CD14-positive monocyte (primary cell): ENCODE data around the gene DNTTIP2. TPM values are rescaled to one million over a fixed set of nuclear protein-coding genes. Genes with fewer than 3 reads are reported as not detected.

Source experiments
- DNase-seq, 3 donors: peaks; one replicate each; pipeline ENCODE4 v3.0.0-alpha.2; 2011 to 2022
- H2AFZ ChIP-seq: 2 replicates; pipeline ENCODE4 v1.6.0; 2012; ENCODE audit warnings: mild to moderate bottlenecking, low read depth, low read length, inconsistent platforms; ENCODE audit not compliant: insufficient read depth, poor library complexity, severe bottlenecking
- H3K27ac ChIP-seq, 2 donors: 1 replicate in 1 of 2; 2 replicates in 1 of 2; pipeline ENCODE4 v1.5.1; 2012 to 2013; ENCODE audit warnings: low read length in 2 of 2, control low read depth in 1 of 2, inconsistent platforms in 1 of 2, low read depth in 1 of 2, mild to moderate bottlenecking in 1 of 2
- H3K27me3 ChIP-seq, 2 donors: one replicate each; pipeline versions ENCODE4 v1.6.0 to v1.6.1; 2011 to 2013; ENCODE audit warnings: low read length in 2 of 2; ENCODE audit not compliant: control insufficient read depth in 2 of 2, insufficient read depth in 2 of 2
- H3K36me3 ChIP-seq, 2 donors: replicated peaks in 1 of 2; 1 replicate in 1 of 2; 2 replicates in 1 of 2; pipeline versions ENCODE4 v1.5.1 to v1.6.1; 2012 to 2013; ENCODE audit warnings: low read length in 2 of 2, control low read depth in 1 of 2, inconsistent platforms in 1 of 2, mild to moderate bottlenecking in 1 of 2; ENCODE audit not compliant: insufficient read depth in 2 of 2, control insufficient read depth in 1 of 2
- H3K4me1 ChIP-seq, 2 donors: 1 replicate in 1 of 2; 2 replicates in 1 of 2; pipeline versions ENCODE4 v1.5.1 to v1.6.1; 2012 to 2013; ENCODE audit warnings: low read length in 2 of 2, control low read depth in 1 of 2, inconsistent platforms in 1 of 2, mild to moderate bottlenecking in 1 of 2, moderate library complexity in 1 of 2; ENCODE audit not compliant: insufficient read depth in 2 of 2, control insufficient read depth in 1 of 2
- H3K4me2 ChIP-seq: replicated peaks from 2 replicates; pipeline ENCODE3; 2012; ENCODE audit warnings: low read length, moderate library complexity, mild to moderate bottlenecking; ENCODE audit not compliant: poor library complexity, severe bottlenecking; ENCODE audit errors: extremely low read depth
- H3K4me3 ChIP-seq, 3 experiments: fragments of 200-600 bp in 1 of 3; sonication (generic) in 1 of 3; replicated peaks in 1 of 3; 1 replicate in 2 of 3; 2 replicates in 1 of 3; pipeline ENCODE4 v1.5.1; 2011 to 2013; ENCODE audit warnings: low read length in 3 of 3, mild to moderate bottlenecking in 3 of 3, control low read depth in 2 of 3, low read depth in 2 of 3, inconsistent platforms in 1 of 3, moderate library complexity in 1 of 3
- H3K79me2 ChIP-seq: 2 replicates; pipeline ENCODE4 v1.6.0; 2012; ENCODE audit warnings: mild to moderate bottlenecking, control low read depth, inconsistent platforms, low read length, moderate library complexity; ENCODE audit not compliant: insufficient read depth
- H3K9ac ChIP-seq: 2 replicates; pipeline ENCODE4 v1.6.0; 2017; ENCODE audit warnings: low read length, mild to moderate bottlenecking; ENCODE audit not compliant: insufficient read depth, poor library complexity, severe bottlenecking
- H3K9me3 ChIP-seq, 2 donors: replicated peaks in 1 of 2; 1 replicate in 1 of 2; 2 replicates in 1 of 2; pipeline versions ENCODE4 v1.5.1 to v1.6.1; 2012 to 2013; ENCODE audit warnings: low read length in 2 of 2, control low read depth in 1 of 2; ENCODE audit not compliant: control insufficient read depth in 1 of 2, insufficient read depth in 1 of 2
- H4K20me1 ChIP-seq: 2 replicates; pipeline ENCODE4 v1.6.0; 2012; ENCODE audit warnings: mild to moderate bottlenecking, low read length, control low read depth, moderate library complexity; ENCODE audit not compliant: insufficient read depth
- H3K27ac Mint-ChIP-seq, 7 donors: one replicate each; pipeline ENCODE4 v1.8.0; 2020; ENCODE audit warnings: mild to moderate bottlenecking in 7 of 7, mixed read lengths in 7 of 7, moderate library complexity in 6 of 7, inconsistent platforms in 2 of 7
- H3K27me3 Mint-ChIP-seq, 3 donors: one replicate each; pipeline ENCODE4 v1.8.0; 2021 to 2022; ENCODE audit warnings: low read depth in 3 of 3, mild to moderate bottlenecking in 3 of 3, mixed read lengths in 3 of 3, moderate library complexity in 3 of 3, inconsistent platforms in 1 of 3
- H3K36me3 Mint-ChIP-seq, 2 donors: one replicate each; pipeline ENCODE4 v1.8.0; 2020; ENCODE audit warnings: mixed read lengths in 2 of 2, inconsistent platforms in 1 of 2, mild to moderate bottlenecking in 1 of 2
- H3K4me1 Mint-ChIP-seq: one replicate; pipeline ENCODE4 v1.8.0; 2020; ENCODE audit warnings: mild to moderate bottlenecking, mixed read lengths
- H3K4me3 Mint-ChIP-seq, 2 donors: one replicate each; pipeline ENCODE4 v1.8.0; 2020; ENCODE audit warnings: mild to moderate bottlenecking in 2 of 2, mixed read lengths in 2 of 2, moderate library complexity in 1 of 2
- H3K9me3 Mint-ChIP-seq, 7 donors: one replicate each; pipeline ENCODE4 v1.8.0; 2020 to 2022; ENCODE audit warnings: mixed read lengths in 7 of 7, mild to moderate bottlenecking in 6 of 7, moderate library complexity in 6 of 7, inconsistent platforms in 2 of 7
- CTCF ChIP-seq: fragments of 200-600 bp; IDR thresholded peaks from one replicate; pipeline ENCODE4 v1.8.0; 2022; ENCODE audit warnings: antibody characterized with exemption, mild to moderate bottlenecking
- WGBS: methylation state at CpG from one replicate; pipeline ENCODE4 v1.1.5; 2013; ENCODE audit warnings: missing lambda C conversion rate; ENCODE audit not compliant: insufficient coverage; 5-methylcytosine and 5-hydroxymethylcytosine counted together
- intact Hi-C, 2 donors: fragments of 100-400 bp; cut with micrococcal nuclease; formaldehyde crosslinking; loops; one replicate each; pipeline versions ENCODE4 v1.15.0 to v1.15.1; 2023
- polyA plus RNA-seq, 3 donors: library from polyadenylated mRNA; depleted of rRNA in 1 of 3; unstranded in 2 of 3; stranded (reverse) in 1 of 3; fragments of 300-500 nt in 2 of 3; fragments of >200 nt in 1 of 3; fragmentation: Illumina TruSeq in 2 of 3; gene quantifications; 1 replicate in 2 of 3; 2 replicates in 1 of 3; pipeline ENCODE4 v1.2.3, GENCODE V29; 2012 to 2021

The DNTTIP2 gene
- polyA plus RNA-seq, 3 donors = 21.1 to 68.8 (median 42.1) TPM

GRCh38 chr1:93888900-93889299 lies 9.9 kb upstream of the DNTTIP2 start:
- H3K4me3 ChIP-seq = no peak overlapping the region
- no peaks in the 10 kb centered on the region for H3K27me3 ChIP-seq
- peaks cover 19 to 31% of the 10 kb centered on the region in 2 donors for H3K36me3 Mint-ChIP-seq
- TF ChIP-seq CTCF = no peak
- H3K27ac ChIP-seq = no peak overlapping the region
- H3K4me2 ChIP-seq = no peak overlapping the region
- H3K4me1 Mint-ChIP-seq = no peaks in the 10 kb centered on the region
- H3K36me3 ChIP-seq = peaks cover 4 to 39% of the 10 kb centered on the region in 2 donors
- H3K79me2 ChIP-seq = no peaks in the 10 kb centered on the region
- H2AFZ ChIP-seq = no peak overlapping the region
- peaks cover 0 to 1% (median 0%) of the 10 kb centered on the region in 3 donors for H3K27me3 Mint-ChIP-seq
- WGBS = no CpG with 5 or more reads among the region's 6 CpGs
- no peaks in the 10 kb centered on the region for H3K9me3 Mint-ChIP-seq
- no peak overlapping the region for H3K9ac ChIP-seq
- no peaks in the 10 kb centered on the region for H3K9me3 ChIP-seq
- DNase-seq = no peak
- intact Hi-C loops = no loop called here
- H3K27ac Mint-ChIP-seq = no peak overlapping the region
- H4K20me1 ChIP-seq = no peaks in the 10 kb centered on the region
- H3K4me3 Mint-ChIP-seq = no peak overlapping the region
- H3K4me1 ChIP-seq = no peaks in the 10 kb centered on the region

DNA sequence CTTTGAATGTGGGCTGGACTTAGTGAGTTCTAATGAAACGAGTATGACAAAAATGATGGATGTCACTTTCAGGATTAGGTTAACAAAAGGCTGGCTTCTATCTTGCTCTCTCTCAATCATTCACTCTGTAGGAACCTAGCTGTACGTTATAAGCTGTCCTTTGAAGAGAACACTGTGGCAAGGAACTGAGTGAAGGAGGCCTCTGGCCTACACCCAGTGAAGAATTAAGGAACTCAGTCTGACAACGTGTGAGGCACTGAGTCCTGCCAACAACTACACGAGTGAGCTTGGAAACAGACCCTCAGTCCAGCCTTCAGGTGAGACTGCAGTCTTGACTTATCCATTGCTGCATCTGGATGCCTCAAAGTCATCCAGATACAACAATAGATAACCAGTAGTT lies 3.3 kb upstream of the DNTTIP2 start:
- Histone ChIP-seq H3K4me1 (peaks cover 16 to 20% of the 10 kb centered on the region in 2 donors), H3K36me3 (peaks cover under 1 to 5% of the 10 kb centered on the region in 2 donors), H3K4me2 (no peak overlapping the region), H3K9me3 (no peaks in the 10 kb centered on the region), H2AFZ (no peak overlapping the region), H4K20me1 (peaks cover 9% of the 10 kb centered on the region), H3K27ac (no peak overlapping the region), H3K4me3 (no peak overlapping the region), H3K9ac (no peak overlapping the region), H3K79me2 (peaks cover 16% of the 10 kb centered on the region), H3K27me3 (no peaks in the 10 kb centered on the region)
- WGBS = 100% methylated on average over 2 of the region's 4 CpGs
- H3K4me1 Mint-ChIP-seq = peaks cover 18% of the 10 kb centered on the region
- H3K4me3 Mint-ChIP-seq = no peak overlapping the region
- DNase-seq = no peak
- intact Hi-C loops = no loop called here
- no peaks in the 10 kb centered on the region for H3K9me3 Mint-ChIP-seq
- H3K27me3 Mint-ChIP-seq = peaks cover 0 to 4% (median 0%) of the 10 kb centered on the region in 3 donors
- no peak overlapping the region for H3K27ac Mint-ChIP-seq
- no peak for TF ChIP-seq CTCF
- peaks cover 10 to 12% of the 10 kb centered on the region in 2 donors for H3K36me3 Mint-ChIP-seq
